Ammon's horn (tissue), 1 donor: ENCODE data around the gene RHOB.
"Not testable (repeated sequence)": the region's sequence is repeated elsewhere in the genome, so short reads cannot be mapped to it uniquely, and the experiment has no call there.

Experiments used
- DNase-seq: peaks from one replicate; pipeline ENCODE4 v3.0.0-alpha.2; 2016; ENCODE audit warnings: low spot score

RHOB gene

GRCh38 chr2:20453087-20453486, 6.2 kb downstream of the RHOB start:
- no peak for DNase-seq

DNA sequence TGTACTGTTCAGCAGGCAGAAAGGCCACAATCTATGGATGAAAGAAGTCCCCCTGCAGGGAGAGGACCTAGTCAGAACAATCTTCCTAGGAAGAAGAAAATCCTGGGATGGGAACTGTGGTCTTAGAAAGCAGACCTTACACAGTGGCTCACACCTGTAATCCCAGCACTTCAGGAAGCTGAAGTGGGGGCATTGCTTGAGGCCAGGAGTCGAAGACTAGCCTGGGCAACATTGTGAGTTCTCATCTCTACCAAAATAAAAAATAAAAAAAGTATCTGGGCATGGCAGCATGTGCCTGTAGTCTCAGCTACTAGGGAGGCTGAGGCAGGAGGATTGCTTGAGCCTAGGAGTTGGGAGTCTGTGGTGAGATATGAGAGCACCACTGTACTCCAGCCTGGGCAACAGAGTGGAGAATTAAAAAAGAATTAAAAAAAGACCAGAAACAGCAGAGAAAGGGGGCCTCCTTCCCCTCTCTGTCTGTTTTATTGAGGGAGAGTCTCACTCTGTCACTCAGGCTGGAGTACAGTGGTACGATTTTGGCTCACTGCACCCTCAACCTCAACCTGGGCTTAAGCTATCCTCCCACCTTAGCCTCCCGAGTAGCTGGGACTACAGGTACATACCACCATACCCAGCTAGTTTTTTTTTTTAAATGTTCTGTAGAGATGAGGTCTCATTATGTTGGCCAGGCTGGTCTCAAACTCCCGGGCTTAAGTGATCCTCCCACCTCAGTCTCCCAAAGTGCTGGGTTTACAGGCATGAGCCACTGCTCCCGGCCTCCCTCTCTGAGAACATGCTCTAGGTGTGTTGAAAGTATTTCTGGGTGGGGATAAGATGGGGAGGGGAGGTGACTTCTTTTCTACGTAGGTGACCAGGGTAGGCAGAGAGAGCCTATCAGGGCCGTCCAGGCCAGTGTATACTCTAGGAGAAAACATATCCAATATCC, 7.4 kb downstream of the RHOB start:
- DNase-seq: no peak

- DNase-seq: no peak
Measured at GRCh38 chr2:20455076-20455587, 8.3 kb downstream of the RHOB start.

- no peak for DNase-seq
Measured at GRCh38 chr2:20456116-20456571, 9.3 kb downstream of the RHOB start.

DNA sequence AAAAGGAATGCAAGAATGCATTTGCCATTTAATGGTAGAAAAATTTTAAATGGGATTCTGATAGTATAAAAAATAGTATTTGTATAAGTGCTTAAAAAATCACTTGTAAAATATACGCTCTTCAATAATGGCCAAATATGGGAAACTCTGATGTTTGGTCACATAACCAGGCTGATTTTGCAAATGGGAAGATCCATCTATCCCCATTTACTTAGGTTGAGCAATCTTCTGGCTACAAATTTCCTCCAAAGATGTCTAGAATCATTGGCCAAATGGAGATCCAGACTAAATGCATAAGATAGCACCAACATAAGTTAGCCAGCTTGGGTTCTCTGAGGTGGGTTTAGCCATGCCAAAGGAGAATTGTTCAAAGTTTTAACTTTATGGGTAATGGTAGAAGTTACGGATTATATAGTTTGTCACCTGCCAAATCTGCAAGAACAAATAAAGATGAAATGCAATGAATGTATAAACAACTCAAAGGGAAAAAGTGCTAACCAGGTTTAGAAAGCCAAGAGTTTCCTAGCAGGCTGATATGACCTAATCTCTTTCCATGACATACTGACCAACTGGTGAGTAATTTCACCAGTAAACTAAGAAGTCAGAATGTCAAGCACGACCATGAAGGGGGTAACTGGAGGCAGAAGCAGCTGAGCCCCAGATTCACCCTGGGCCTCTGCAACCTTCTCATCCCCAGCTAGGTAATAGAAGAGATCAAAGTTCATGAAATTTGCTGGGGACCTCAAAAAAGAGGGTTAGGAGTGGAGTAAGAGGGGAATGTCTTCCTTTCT, 10.0 kb downstream of the RHOB start:
- no peak for DNase-seq

GRCh38 chr2:20457661-20458630, 11.1 kb downstream of the RHOB start:
- no peak for DNase-seq

GRCh38 chr2:20458737-20459484, 12.0 kb downstream of the RHOB start:
- DNase-seq: not testable (repeated sequence)

- peak; percentile 40 for DNase-seq
Measured at GRCh38 chr2:20465716-20466394, 19.0 kb downstream of the RHOB start.

DNA sequence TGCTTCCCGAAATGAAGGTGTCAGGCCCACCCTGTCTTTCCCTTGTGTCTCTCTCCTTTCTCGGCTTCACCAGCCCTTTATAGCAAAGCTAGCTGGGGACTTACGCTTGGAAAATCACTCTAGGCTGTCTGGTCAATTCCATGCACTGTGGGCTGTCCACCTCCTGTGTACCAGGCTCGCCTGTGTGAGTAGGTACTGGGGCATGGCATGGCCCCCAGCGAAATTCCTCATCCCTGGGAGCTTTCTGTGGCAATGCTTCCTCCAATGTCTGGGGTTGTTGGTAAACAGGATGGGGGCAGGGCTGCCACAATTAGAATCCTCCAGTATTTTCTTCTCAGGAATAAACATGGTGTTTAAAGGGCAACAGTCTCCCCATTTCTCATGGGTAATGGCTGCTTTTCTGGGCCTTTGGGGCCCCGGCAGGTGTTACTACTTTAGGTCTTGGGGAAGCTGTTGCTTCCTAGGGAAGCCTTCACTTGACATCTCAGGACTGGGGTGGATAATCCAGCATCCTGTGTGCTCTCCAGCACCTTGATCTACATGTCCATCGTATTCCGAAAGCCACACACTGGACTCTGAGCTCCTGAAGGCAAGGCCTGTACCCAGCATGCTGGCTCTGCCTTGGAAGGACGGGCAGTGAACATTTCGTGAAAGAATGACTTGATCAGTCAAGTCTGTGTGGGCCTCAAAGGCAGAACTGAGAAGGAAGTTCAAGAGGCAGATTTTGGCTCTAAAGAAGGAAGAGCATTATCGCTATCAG, 21.1 kb downstream of the RHOB start:
- DNase-seq: no peak

GRCh38 chr2:20468549-20469500, 22.0 kb downstream of the RHOB start:
- no peak for DNase-seq

DNA sequence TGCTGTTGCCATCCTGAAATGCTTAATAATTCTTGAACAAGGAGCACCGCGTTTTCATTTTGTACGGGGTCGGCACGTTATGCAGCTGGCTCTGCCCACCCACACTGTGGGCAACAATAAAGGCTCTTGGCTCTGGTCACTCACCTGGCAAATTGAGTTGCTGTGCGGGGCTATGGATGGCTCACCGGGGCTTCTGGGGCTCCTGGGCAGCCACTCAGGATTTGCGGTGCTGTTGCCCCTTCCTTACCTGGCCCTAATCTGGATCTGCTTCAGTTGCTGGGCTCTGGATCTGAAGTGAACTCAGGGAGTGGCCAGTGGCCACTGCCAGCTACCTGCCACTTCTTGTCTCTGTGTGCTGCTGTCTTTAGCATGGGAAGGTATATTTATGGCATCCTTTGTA, 22.7 kb downstream of the RHOB start:
- no peak for DNase-seq

- DNase-seq: no peak
Measured at GRCh38 chr2:20470211-20470610, 23.3 kb downstream of the RHOB start.

- no peak for DNase-seq
Measured at GRCh38 chr2:20471148-20471547, 24.3 kb downstream of the RHOB start.

- no peak for DNase-seq
Measured at GRCh38 chr2:20471902-20472559, 25.2 kb downstream of the RHOB start.

DNA sequence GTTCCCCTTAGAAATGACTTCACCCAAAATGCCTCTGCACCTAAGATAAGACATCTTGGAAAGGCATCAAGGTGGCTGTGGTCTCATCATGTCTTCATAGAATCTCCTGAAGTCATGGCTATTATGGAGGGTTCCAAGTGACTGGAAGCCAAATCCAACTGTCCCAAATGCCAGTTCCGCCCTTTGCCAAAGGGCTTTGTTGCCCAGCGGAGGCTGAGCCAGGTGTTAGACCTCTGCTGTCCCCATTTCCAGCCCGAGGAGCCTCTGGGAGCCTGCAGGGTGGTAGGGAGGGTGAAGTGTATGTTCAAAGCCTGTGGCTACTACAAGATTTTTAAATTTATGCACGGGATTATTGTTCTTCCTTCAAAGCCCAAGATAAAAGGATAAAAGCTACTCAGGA, 25.7 kb downstream of the RHOB start:
- DNase-seq: no peak

DNA sequence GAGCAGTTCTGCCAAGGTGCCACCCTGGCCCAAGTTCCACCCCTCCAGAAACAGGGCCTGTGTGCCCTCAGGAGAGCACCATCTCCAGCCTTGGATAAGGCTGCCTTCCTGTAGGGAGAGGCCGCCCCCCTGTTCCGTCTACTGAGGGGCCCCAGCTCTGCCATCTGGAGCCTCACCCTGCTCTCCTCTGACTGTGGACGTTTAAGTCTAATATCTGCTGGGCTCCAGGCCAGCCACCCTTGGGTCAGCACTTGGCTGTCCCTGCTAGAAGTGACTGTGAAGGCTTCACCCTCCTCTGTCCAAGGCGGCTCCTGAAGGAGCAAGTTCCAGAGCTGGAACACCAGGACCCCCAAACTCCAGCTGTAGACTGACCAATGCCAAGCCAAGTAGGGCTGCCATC, 26.3 kb downstream of the RHOB start:
- DNase-seq: no peak

DNA sequence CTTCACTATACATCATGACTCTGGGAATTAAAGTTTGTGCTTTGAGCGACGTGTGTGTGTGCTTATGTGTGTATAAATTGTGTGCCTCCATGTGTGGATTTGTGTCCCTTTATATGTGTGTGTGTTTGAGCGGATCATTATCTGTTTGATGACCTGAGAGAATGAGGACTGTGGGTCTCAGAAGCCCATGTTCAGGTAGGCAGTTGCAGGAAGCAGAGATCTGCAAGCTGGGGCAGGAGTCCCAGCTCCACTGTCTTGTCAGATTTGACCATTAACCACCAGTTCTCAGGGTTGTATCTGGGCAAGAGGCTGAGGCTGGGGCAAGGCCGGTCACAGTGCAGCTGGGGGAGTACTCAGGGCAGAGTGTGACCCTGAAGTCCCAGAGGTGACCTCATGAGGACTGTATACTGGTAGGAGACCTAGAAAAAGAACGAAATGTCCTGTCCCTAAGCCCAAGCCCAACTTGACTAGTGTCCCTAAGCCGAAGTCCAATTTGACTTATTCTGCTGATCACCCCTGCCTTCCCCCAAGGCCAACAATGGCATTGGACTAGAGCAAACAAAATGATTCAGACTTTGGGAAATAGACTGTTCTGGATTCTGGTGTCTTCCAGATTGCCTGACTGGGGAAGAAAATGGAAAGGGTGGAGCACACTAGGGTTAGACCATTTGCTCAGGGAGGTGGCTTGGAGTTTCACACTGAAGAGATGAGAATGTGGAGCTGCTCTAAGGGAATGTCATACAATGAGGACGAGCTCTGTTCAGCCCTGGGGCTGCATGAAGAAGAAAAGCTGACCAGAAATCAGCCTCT, 28.1 kb downstream of the RHOB start:
- DNase-seq: no peak
